HG03378 (cell line): ENCODE measurements around the gene SHB.

Source experiments
- ATAC-seq: cut with Tn5 transposase; IDR thresholded peaks from one replicate; pipeline ENCODE4 v1.9.1; 2021; ENCODE audit warnings: mild to moderate bottlenecking, moderate library complexity; ENCODE audit not compliant: unreplicated experiment

Gene SHB

DNA sequence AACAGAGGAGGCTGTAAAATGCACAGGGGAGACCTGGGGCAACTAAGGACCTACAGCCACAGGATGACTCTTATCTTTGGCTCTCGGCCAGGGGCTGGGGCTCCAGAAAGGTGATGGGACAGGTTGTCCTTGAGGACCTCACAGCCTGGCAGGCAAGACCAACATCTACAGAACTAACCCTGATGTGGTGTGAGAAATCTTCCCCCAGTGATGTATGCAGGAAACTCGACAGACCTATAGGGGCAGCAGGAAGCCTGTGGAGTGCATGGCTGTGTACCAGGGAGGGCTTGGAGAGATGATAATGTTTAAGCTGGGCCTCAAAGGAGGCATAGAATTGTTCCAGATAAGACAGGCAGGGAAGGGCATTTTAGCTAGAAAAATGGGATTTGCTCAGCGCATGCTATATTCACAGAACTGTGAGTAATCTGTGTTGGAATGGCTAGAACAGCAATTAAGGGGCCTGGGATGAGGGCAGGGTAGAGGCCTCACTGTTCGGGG, 96.6 kb downstream of the SHB start:
- no peak for ATAC-seq

- no peak for ATAC-seq
These were observed 97.3 kb downstream of the SHB start for GRCh38 chr9:37971691-37972090.

DNA sequence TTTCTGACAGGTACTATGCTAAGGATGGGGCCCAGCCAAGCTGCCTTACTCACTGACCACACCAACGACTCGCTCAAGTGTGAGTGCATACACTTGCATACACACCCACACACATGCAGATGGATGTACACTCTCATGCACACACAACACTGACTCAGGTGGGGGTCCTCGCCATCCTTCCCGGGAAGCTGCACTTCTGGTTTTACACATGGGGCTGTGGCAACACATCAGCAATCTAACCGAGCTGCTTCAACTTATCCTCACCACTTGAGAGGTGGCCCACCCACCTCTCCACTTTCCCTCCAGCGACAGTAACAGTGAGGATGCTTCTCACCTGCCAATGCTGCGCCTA, 97.9 kb downstream of the SHB start:
- ATAC-seq = no peak

DNA sequence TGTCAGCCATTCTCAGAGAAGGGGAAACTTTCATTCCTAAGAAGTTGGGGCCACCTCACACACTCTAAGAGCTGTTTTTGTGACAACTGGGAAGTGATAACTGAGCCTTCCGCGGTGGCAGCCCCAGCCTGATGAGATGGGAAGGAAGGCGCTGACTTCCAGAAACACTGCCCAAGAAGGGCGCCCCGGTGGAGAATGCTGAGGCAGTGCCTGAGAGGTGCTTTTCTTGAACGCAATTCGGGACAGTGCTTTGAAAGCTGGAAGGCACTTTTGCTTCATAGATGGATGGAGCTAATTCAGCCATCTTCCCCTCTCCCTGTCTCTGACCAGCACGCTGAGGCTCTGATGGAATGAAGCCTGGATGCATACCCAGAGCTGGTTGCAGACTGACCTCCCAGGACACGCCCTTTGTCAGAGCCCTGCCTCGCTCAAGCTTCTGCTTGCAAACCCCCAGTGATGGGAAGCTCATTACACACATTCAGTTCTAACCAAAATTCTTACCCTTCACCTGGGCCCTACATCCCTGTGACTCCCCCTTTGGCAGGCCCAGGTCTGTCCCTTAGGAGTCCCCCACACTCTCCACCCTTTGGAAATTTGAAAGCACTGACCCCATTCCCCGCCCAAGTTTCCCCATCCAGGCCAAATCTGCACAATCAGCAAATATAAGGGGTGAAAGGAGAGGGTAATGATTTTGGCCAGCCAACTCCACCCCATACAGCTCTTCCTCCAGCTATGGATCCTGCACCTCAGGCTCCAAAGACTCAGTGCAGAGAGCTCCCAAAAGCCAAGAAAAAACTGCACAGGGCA, 98.5 kb downstream of the SHB start:
- no peak for ATAC-seq

GRCh38 chr9:37969558-37970300, 99.3 kb downstream of the SHB start:
- ATAC-seq = no peak

DNA sequence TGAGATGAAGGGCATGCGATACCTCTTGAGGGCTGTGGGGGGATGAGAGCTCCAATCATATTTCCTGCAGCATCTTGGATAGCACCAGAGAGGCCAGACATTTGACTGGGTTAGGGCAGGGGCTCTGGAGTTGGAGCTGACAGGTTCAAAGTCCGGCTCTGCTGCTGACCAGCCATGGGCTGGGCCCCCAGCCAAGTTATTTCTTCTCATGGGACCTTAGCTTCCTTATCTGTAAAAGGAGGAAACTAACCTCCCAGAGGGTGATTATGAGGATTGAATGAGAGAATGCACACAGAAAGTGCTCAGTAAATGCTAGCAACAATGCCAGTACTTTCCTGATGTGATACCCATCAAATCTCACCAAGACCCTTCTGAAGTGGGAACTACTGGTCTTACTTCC, 99.9 kb downstream of the SHB start:
- ATAC-seq = no peak

GRCh38 chr9:37968228-37968701, 100.8 kb downstream of the SHB start:
- ATAC-seq = no peak

DNA sequence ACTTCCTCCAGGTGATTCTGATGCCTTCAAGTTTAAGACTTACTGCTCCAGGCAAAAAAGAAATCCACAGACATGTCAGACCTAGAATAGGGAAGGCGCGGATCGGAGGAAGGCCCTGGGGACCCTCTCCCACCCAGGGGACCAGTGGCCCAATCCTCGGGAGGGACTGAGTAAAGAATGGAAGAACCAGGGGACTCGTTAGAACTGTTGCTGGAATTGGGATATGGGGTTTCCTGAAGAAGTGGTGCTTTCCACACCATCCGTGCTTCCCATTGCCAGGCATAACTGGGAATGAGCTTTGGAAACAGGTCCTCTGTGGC, 101.3 kb downstream of the SHB start:
- no peak for ATAC-seq

- no peak for ATAC-seq
These were observed 101.8 kb downstream of the SHB start for GRCh38 chr9:37967014-37967760.

GRCh38 chr9:37966412-37967013, 102.5 kb downstream of the SHB start:
- ATAC-seq = no peak

- ATAC-seq = peak; percentile 58
These were observed 103.2 kb downstream of the SHB start for GRCh38 chr9:37965676-37966345.

DNA sequence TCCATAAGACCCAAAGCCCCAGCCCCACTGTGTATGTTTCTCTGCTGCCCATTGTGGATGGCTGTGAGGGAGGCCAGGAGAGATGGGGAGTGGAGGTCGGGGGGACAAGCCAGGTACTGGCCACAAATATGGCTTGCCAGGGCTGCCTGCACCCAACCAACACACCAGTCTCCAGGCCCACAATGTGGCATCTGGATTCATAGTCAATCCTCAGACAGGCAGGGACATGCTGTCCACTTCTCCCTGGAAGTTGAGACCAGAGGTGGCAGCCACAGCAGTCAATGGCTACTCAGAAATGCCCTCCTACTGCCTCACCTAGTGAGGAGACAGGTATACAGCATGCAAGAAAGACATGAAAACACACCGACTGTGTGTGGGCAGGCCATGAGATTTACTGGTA, 103.9 kb downstream of the SHB start:
- no peak for ATAC-seq

- ATAC-seq = no peak
These were observed 104.3 kb downstream of the SHB start for GRCh38 chr9:37964740-37965081.

DNA sequence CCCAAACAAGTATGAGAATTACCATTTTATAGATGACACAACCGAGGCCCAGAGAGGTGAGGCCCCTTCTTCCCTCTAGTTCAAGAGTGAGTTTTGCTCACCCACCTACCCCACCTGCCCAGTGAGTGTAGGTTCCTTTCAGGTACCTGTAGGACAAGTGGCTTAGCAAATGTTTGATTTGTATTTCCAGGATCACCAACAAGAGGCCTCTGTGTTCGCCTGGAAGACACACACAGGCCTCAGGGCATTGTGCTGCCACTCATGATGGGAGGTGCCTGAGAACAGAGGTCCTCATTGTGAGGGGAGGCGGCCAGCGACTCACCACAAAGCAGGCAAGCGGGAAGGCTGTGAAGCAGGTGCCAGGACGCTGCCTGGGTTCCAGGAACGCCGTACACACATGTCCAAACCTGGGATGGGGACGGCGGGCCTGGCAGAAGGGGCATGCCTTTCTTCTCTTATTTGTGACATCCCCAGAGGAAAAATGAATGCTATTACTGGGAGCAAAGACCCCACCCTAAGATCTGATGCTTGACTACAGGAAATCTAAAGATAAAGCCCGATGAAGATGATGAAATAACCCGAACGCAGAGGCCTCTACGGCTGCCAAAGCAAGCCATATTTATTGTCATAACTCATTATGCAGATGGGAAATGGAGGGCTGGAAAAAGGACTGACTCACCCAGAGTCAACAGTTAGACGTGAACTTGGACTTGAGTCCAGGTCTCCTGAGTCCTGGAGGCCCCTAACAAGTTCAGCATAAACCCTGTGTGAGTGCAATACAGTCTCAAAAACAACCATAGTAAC, 104.9 kb downstream of the SHB start:
- no peak for ATAC-seq

GRCh38 chr9:37961351-37961750, 107.7 kb downstream of the SHB start:
- no peak for ATAC-seq

GRCh38 chr9:37960631-37961030, 108.4 kb downstream of the SHB start:
- ATAC-seq = no peak

DNA sequence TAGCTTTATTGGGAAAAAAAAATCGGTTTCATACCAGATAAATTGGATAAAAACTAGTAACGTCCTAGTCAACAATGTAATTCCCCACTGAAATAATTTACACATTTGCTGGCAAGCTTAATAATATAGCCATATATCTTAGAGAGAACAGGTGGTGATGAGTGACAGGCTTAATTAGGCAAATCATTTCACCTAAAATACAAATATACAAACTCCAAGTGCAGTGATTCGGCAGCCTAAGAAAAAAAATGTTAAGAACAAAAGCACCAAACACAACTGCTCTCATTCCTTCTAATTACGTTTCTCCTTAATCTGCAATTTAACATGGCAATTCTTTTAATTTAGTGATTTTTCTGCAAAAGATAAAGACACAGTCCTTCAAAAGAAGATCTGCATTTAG, 109.1 kb downstream of the SHB start:
- no peak for ATAC-seq

- ATAC-seq = no peak
These were observed 110.9 kb downstream of the SHB start for GRCh38 chr9:37958154-37958553.

- ATAC-seq = no peak
These were observed 111.4 kb downstream of the SHB start for GRCh38 chr9:37957664-37957953.
